Activated gamma-delta T cell treated with Interleukin-2 at 50 U/mL for 16 hours (primary cell): ENCODE data around the gene HSPA12A.
"Not testable (repeated sequence)": the region's sequence is repeated elsewhere in the genome, so short reads cannot be mapped to it uniquely, and the experiment has no call there.

Source experiments
- DNase-seq: peaks from one replicate; pipeline ENCODE4 v3.0.0-alpha.2; 2020

Gene HSPA12A

GRCh38 chr10:116715839-116716377 lies 26.5 kb downstream of the HSPA12A start:
- DNase-seq: no peak

GRCh38 chr10:116715341-116715740 lies 27.0 kb downstream of the HSPA12A start:
- DNase-seq: no peak

- DNase-seq: no peak
These were observed 28.5 kb downstream of the HSPA12A start for GRCh38 chr10:116713846-116714245.

GRCh38 chr10:116712989-116713543 lies 29.3 kb downstream of the HSPA12A start:
- no peak for DNase-seq

GRCh38 chr10:116712519-116712918 lies 29.8 kb downstream of the HSPA12A start:
- DNase-seq: no peak

- not testable (repeated sequence) for DNase-seq
These were observed 30.6 kb downstream of the HSPA12A start for GRCh38 chr10:116711803-116712202.

GRCh38 chr10:116710076-116710475 lies 32.3 kb downstream of the HSPA12A start:
- no peak for DNase-seq

- no peak for DNase-seq
These were observed 33.5 kb downstream of the HSPA12A start for GRCh38 chr10:116708877-116709276.

- no peak for DNase-seq
These were observed 34.0 kb downstream of the HSPA12A start for GRCh38 chr10:116708391-116708821.

- no peak for DNase-seq
These were observed 34.4 kb downstream of the HSPA12A start for GRCh38 chr10:116707981-116708380.

GRCh38 chr10:116706281-116706680 lies 36.1 kb downstream of the HSPA12A start:
- no peak for DNase-seq

GRCh38 chr10:116705498-116705897 lies 36.9 kb downstream of the HSPA12A start:
- no peak for DNase-seq

GRCh38 chr10:116704926-116705325 lies 37.4 kb downstream of the HSPA12A start:
- DNase-seq: no peak

- DNase-seq: no peak
These were observed 40.2 kb downstream of the HSPA12A start for GRCh38 chr10:116702165-116702564.

- no peak for DNase-seq
These were observed 42.8 kb downstream of the HSPA12A start for GRCh38 chr10:116699471-116700150.

- no peak for DNase-seq
These were observed 43.3 kb downstream of the HSPA12A start for GRCh38 chr10:116699049-116699448.

GRCh38 chr10:116698364-116698763 lies 44.0 kb downstream of the HSPA12A start:
- DNase-seq: no peak

- DNase-seq: no peak
These were observed 44.5 kb downstream of the HSPA12A start for GRCh38 chr10:116697816-116698215.

- no peak for DNase-seq
These were observed 45.4 kb downstream of the HSPA12A start for GRCh38 chr10:116696919-116697318.

- DNase-seq: no peak
These were observed 47.5 kb downstream of the HSPA12A start for GRCh38 chr10:116694927-116695268.

GRCh38 chr10:116694243-116694926 lies 48.0 kb downstream of the HSPA12A start:
- DNase-seq: no peak

- no peak for DNase-seq
These were observed 50.1 kb downstream of the HSPA12A start for GRCh38 chr10:116692225-116692624.

- DNase-seq: no peak
These were observed 50.7 kb downstream of the HSPA12A start for GRCh38 chr10:116691635-116692034.
